Lower leg skin (tissue), 4 donors: ENCODE measurements around the gene BLOC1S5. TPM values are rescaled to one million over a fixed set of nuclear protein-coding genes. Genes with fewer than 3 reads are reported as not detected.

Source experiments
- DNase-seq, 2 donors: peaks; one replicate each; pipeline ENCODE4 v3.0.0-alpha.2; 2019; ENCODE audit warnings: low spot score in 2 of 2
- H3K4me3 ChIP-seq: fragments of 200-600 bp; sonication (generic); 2 replicates; pipeline ENCODE4 v1.5.1; 2017; ENCODE audit warnings: mild to moderate bottlenecking, low read depth; ENCODE audit not compliant: poor library complexity, severe bottlenecking
- POLR2A ChIP-seq, 2 donors: fragments of 450-650 bp; IDR thresholded peaks; one replicate each; pipeline ENCODE4 v1.6.1; 2016 to 2017; ENCODE audit warnings: antibody characterized with exemption in 2 of 2, mild to moderate bottlenecking in 1 of 2, moderate library complexity in 1 of 2
- WGBS, 2 donors: methylation state at CpG; one replicate each; pipeline ENCODE4 v1.1.5; 2018; 5-methylcytosine and 5-hydroxymethylcytosine counted together
- intact Hi-C: fragments of 100-400 bp; cut with DNase I; formaldehyde crosslinking; loops from one replicate; pipeline ENCODE4 v1.15.0; 2023; ENCODE audit warnings: low total_unique reads
- total RNA-seq, 4 donors: library from RNA; depleted of rRNA; stranded (reverse); fragments of >200 nt; gene quantifications; one replicate each; pipeline ENCODE4 v1.1.0, GENCODE V29; 2016
- TF ChIP-seq, protein P1 (sequence below), 3 donors: fragments of 450-650 bp; IDR thresholded peaks; one replicate each; pipeline ENCODE4 v1.5.1; 2016; ENCODE audit warnings: antibody characterized with exemption in 3 of 3, mild to moderate bottlenecking in 3 of 3, moderate library complexity in 2 of 3

BLOC1S5 gene
- total RNA-seq, 4 donors from 2014 or later, result 7.5 to 11.6 (median 10.4) TPM

DNA sequence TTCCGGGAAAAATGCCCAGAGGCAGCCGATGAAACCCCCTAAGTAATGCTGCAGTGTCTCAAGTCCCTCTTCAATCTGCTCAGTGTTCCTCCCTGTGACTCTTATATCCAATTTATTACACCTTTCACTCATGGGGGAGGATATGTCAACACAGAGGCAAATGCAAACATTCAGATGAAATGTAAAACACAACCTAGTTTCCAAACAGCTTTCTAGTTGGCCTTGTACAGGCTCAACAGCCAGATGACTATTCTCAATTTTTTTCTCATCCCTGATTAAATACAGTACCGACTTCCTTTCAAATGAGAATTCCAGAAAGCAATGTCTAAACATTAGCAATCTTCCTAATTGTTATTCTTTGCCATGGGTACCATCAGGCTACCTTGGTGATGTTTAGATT is 65.0 kb downstream of the BLOC1S5 start:
- no peak overlapping the region for H3K4me3 ChIP-seq
- TF ChIP-seq, protein P1, sequence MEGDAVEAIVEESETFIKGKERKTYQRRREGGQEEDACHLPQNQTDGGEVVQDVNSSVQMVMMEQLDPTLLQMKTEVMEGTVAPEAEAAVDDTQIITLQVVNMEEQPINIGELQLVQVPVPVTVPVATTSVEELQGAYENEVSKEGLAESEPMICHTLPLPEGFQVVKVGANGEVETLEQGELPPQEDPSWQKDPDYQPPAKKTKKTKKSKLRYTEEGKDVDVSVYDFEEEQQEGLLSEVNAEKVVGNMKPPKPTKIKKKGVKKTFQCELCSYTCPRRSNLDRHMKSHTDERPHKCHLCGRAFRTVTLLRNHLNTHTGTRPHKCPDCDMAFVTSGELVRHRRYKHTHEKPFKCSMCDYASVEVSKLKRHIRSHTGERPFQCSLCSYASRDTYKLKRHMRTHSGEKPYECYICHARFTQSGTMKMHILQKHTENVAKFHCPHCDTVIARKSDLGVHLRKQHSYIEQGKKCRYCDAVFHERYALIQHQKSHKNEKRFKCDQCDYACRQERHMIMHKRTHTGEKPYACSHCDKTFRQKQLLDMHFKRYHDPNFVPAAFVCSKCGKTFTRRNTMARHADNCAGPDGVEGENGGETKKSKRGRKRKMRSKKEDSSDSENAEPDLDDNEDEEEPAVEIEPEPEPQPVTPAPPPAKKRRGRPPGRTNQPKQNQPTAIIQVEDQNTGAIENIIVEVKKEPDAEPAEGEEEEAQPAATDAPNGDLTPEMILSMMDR (IDR thresholded peaks at IDR 0.05), result no peak
- no peak for TF ChIP-seq POLR2A (IDR thresholded peaks at IDR 0.05)
- no peak for DNase-seq
- intact Hi-C loops, result no loop called here
- 86 to 93% methylated on average over 3 of the region's 3 CpGs for WGBS, 2 donors

DNA sequence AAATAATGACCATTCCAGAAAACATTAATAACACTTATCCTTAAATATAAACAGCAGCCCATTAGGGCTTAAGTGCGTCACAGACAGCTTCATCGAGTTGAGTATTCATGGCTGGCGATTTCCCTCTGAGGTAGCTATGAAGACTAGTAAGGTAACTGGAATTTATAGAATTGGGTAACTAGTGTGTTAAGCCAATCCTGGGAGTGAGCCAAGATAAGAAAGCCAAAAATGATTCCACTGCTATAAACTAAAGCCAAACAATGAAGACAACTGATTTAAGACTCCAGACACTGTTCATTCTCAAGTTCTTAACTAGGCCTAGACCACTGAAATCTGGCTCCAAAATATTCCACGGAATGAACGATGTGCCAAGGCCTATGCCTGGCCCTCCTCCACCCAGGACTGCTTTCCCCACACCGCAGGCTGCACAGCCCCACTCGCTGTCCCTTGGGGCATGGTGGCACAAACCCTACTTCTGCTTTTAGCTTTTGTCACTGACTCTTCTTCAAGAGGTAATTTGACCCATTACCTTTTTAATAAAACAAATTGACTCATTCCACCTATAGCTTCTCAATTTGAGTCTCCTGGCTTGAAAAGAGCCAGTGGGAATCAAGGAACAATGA is 66.0 kb downstream of the BLOC1S5 start:
- no peak overlapping the region for H3K4me3 ChIP-seq
- TF ChIP-seq POLR2A (IDR thresholded peaks at IDR 0.05), result no peak
- TF ChIP-seq, protein P1 (IDR thresholded peaks at IDR 0.05), result no peak
- WGBS, 2 donors, result 79 to 84% methylated on average over 7 of the region's 7 CpGs
- intact Hi-C loops, result no loop called here
- no peak for DNase-seq

DNA sequence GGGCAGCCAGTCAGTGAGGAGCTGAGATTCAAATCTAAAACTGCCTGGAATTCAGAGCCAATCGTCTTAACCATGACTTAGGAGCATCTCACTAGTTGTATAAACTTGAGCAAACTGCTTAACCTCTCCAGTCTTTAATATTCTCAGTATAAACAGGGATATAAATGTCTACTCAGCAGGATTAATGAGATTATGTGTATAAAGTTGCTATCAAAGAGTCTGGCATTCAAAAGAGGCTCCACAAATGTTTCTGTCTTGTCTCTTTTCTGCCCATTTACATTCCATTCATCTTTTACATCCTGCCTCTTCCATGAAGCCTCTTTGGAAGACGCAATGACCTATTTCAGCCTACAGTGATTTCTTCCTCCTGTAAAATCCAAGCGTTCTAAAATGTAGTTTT is 66.9 kb downstream of the BLOC1S5 start:
- no peak overlapping the region for H3K4me3 ChIP-seq
- TF ChIP-seq POLR2A (IDR thresholded peaks at IDR 0.05), result no peak
- TF ChIP-seq, protein P1 (IDR thresholded peaks at IDR 0.05), result no peak
- intact Hi-C loops, result no loop called here
- DNase-seq, result no peak
- WGBS, 2 donors, result 81 to 92% methylated on average over 3 of the region's 3 CpGs

DNA sequence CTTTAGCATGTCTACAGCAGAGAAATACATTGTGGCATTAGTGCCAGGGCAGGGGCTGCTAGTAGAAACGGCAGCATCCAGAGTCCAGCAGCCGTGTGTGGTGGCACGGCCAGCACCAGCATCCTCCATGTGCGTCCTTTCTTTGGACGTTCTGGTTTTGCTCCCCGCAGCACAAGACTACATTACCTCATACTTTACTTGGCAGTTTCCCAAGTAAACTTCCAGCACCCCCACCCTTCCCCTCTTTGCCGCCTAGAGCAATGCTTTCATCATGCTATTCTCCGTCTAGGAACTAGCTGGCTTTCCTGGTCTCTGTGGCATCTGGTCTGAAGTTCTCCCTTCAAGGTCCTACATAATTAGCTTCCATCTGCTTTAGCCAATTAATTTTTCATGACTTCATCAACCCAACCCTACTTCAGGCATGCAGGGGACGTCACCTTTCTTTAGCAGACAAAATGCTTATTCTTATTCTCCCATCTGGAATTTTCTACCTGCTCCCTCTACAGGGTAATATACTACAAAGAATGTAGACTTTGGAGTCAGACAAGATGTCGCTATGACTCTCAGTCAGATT is 67.6 kb downstream of the BLOC1S5 start:
- TF ChIP-seq, protein P1 (IDR thresholded peaks at IDR 0.05), result no peak
- no peak for TF ChIP-seq POLR2A (IDR thresholded peaks at IDR 0.05)
- no peak for DNase-seq
- intact Hi-C loops, result no loop called here
- no peak overlapping the region for H3K4me3 ChIP-seq
- 42 to 44% methylated on average over 10 of the region's 10 CpGs for WGBS, 2 donors

DNA sequence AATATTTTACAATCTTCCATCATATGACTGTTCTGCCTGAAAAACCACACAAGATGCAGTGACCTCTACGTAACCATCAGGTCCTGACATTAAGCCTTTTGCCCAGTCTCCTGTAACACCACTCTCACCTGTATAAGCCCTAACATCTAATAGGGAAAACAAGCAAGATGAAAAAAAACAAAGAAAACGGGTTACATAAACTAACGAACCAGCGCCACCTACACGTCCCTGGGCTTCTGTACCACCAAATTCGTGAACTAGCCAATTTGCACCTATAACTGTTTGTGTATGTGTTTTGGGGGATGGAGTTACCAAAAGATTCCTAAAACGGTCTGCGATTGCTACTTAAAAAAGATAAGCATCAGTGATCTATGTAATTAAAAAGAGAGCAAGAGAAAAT is 70.2 kb downstream of the BLOC1S5 start:
- intact Hi-C loops, result no loop called here
- no peak overlapping the region for H3K4me3 ChIP-seq
- DNase-seq, result no peak
- TF ChIP-seq, protein P1 (IDR thresholded peaks at IDR 0.05), result no peak
- TF ChIP-seq POLR2A (IDR thresholded peaks at IDR 0.05), result no peak
- 80% methylated on average over 8 of the region's 8 CpGs for WGBS, 2 donors

DNA sequence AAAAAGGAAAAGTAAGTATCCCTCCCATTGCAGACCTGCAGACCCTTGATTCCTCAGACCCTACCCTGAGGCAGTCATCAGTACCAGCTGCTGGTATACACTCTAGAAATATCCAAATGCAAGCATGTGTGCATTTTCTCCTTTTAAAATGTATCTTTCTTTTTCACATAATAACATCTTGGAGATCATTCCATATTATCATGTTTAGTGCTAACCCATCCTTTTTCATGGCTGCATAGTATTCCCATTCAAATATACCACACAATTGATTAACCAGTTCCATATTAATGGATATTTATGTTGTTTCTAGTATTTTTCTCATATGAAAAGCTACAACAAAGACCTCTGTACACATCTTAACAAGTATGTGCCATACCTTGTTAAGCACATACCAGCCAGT is 70.8 kb downstream of the BLOC1S5 start:
- intact Hi-C loops, result no loop called here
- no peak for TF ChIP-seq POLR2A (IDR thresholded peaks at IDR 0.05)
- TF ChIP-seq, protein P1 (IDR thresholded peaks at IDR 0.05), result no peak
- no peak overlapping the region for H3K4me3 ChIP-seq
- DNase-seq, result no peak
